Erythroblast (primary cell): ENCODE data around the gene GPN2.
"Not testable (repeated sequence)": the region's sequence is repeated elsewhere in the genome, so short reads cannot be mapped to it uniquely, and the experiment has no call there.

ENCODE experiments used
- DNase-seq, 2 experiments: peaks; one replicate each; lab custom pipeline; 2025; lab: John Stamatoyannopoulos, UW
- GATA1 ChIP-seq: IDR thresholded peaks from 2 replicates; pipeline ENCODE4 v1.6.1; 2011; ENCODE audit warnings: low read depth, mild to moderate bottlenecking, control low read depth, low read length, moderate library complexity
- POLR2A ChIP-seq: IDR thresholded peaks from 2 replicates; pipeline ENCODE4 v1.6.1; 2011; ENCODE audit warnings: mild to moderate bottlenecking, low read length

Gene GPN2

GRCh38 chr1:26844424-26845196 lies 45.5 kb downstream of the GPN2 start:
- TF ChIP-seq GATA1 (no peak), POLR2A (no peak)
- no peak for DNase-seq

DNA sequence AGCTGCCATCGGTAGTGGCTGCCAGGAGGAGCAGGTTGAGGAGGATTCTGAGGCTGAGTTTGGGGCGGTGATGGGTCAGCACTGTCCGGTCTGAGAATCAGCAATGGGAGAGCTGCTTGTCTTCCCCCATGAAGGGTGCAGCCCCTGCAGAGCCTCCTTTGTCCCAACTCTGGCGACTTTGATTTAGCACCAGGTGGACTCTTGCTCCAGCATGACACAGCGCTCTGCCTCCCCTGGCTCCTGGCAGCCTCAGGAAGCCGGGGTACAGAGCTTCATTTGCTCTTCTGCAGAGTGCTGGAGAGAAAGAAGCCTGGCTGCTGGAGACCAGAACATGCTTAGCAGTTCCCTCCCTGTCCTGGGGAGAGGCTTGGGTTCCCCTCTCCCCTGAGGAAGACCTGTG lies 50.3 kb downstream of the GPN2 start:
- TF ChIP-seq GATA1 (no peak), POLR2A (no peak)

DNA sequence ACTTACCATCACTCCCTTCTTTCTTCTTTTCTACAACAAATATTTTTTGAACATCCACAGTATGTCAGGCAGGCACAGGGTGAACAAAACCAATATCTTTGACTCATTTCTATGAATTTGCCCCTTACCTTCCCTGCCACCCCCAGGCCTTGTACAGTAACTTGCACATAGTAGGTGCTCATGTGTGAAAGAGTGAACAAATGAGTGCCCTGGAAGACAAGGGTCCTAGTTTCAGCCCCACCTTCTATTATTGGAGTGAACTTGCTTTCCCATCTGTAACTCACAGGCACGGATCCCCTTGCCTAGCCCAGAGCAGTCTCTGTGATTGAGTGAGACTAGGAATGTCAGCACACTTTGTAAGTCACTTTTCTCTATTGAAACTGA lies 50.8 kb downstream of the GPN2 start:
- TF ChIP-seq GATA1 = no peak
- no peak for TF ChIP-seq POLR2A

More for the DNA sequence above, 50.3 kb downstream of the GPN2 start:
- no peak for DNase-seq

GRCh38 chr1:26838474-26839338 lies 51.4 kb downstream of the GPN2 start:
- no peak for DNase-seq
- TF ChIP-seq GATA1 (no peak), POLR2A (no peak)

More for the DNA sequence above, 50.8 kb downstream of the GPN2 start:
- DNase-seq = no peak

- DNase-seq = not testable (repeated sequence)
Observed at GRCh38 chr1:26837665-26838064, 52.4 kb downstream of the GPN2 start.

- DNase-seq = no peak
- no peak for TF ChIP-seq GATA1
- TF ChIP-seq POLR2A = no peak
Observed at GRCh38 chr1:26833432-26834405, 56.4 kb downstream of the GPN2 start.

DNA sequence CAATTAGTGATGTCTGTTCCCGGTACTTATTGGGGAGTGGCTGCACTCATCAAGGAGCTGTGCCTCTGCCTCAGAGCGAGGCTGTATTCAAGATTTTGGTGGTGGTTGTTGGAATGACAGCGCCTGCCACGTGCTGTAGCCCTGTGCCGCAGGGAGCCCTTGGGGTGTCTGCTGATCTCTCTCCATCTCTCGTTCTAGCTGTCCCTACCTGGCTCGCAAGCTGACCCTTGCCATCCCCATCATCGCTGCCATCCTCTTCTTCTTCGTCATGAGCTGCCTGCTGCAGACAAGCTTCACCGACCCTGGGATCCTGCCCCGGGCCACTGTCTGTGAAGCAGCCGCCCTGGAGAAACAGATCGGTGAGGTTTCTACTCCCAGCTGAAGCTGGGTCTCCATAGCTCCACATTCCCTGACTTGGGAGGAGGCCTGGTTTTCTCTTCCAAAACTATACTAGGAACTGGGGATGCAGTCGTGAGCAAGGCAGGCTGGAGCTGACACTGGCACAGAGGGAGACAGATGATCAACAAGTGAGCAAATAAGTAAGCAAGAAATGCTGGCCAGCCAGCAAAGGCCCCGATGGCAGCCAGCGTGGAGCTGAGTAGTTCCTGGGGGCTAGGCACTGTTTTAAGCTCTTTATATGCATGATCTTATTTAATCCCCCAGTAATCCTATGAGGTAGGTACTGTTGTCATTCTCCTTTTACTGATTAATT lies 57.7 kb downstream of the GPN2 start:
- TF ChIP-seq POLR2A (no peak), GATA1 (no peak)
- DNase-seq = no peak

GRCh38 chr1:26831546-26832248 lies 58.4 kb downstream of the GPN2 start:
- no peak for TF ChIP-seq GATA1
- TF ChIP-seq POLR2A = no peak
- DNase-seq = no peak

- TF ChIP-seq POLR2A (no peak), GATA1 (no peak)
Observed at GRCh38 chr1:26831059-26831458, 59.0 kb downstream of the GPN2 start.

DNA sequence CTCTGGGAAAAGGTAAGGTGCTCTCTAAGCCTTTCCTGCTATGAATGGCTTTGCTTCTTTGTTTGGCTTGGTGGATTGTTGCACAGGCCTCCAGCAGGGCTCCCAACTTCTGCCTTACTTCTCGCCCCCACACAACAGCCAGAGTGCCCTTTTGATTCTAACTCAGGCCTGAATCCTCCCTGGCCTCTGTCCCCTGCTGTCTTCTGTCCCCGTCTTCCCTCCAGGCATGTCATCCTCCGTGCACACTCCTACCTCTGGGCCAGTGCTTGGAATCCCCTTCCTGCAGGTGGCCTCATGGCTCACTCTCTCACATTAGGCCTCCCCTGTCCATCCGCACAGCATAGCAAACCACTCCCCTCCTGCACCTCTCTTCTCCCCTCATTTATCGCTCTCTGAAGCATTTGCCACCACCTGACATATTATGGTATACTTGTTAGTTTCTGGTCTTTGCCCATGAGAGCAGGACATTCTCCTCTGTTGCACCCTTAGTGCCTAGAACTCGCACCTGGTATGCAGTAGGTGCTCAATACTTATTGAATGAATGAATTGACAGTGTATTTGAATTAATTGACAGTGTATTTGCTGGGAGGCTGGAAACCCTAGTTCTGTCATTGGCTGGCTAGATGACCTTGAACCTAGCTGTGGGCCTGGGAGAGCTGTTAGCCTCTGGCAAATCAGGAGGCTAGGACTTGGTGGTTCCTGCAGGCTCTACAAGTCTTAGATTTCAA lies 60.7 kb downstream of the GPN2 start:
- TF ChIP-seq POLR2A (no peak), GATA1 (no peak)
- DNase-seq = no peak

More at GRCh38 chr1:26831059-26831458, 59.0 kb downstream of the GPN2 start:
- no peak for DNase-seq

DNA sequence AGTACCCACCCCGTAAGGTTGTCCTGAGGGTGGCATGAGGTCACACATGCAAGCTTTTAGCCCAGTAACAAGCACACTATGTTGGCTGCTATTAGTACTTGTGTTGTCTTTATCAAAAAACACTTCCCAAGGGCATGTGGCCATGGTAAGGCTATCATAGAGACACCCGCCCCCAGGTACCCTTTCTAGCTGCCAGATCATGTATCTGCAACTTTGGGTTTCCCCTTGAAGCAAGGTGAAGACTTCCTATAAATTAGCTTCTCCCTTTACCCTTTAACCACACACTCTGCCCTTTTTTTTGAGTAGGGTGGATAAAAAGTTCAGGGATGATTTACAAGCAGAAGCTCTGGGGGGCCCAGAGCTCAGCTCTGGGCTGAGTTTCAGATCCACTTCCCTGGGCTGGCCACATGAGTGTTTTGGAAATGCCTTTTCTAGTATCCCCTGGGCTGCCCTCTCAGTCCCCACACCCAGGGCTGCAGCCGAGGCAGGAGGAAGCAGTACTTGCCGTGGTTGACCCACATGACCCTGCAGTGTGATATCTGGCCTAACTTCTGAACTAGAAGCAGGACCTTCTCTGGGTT lies 61.6 kb downstream of the GPN2 start:
- no peak for TF ChIP-seq GATA1
- no peak for TF ChIP-seq POLR2A
- no peak for DNase-seq

DNA sequence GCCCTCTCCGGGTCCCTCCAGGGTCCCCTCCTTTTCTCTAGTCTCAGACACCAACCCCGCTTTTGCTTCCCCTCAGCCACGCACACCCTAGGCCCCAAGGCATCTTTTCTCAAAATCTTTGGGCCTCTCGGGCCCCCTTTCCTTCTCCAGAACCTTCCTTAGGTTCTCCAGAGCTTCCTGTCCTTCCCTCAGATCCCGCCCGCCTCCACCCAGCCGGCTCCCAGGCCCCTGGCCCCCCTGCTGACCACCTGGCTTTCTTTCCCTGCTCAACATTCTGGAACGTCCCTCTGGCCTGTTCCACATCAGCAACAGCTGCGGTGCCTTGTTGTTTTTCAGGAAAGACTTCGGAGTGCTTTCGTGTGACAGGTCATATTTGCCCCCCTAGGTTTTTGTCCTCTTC lies 62.4 kb downstream of the GPN2 start:
- no peak for TF ChIP-seq GATA1
- no peak for TF ChIP-seq POLR2A
- no peak for DNase-seq
